Measurements from ENCODE around the gene NRXN3.

Gene NRXN3

DNA sequence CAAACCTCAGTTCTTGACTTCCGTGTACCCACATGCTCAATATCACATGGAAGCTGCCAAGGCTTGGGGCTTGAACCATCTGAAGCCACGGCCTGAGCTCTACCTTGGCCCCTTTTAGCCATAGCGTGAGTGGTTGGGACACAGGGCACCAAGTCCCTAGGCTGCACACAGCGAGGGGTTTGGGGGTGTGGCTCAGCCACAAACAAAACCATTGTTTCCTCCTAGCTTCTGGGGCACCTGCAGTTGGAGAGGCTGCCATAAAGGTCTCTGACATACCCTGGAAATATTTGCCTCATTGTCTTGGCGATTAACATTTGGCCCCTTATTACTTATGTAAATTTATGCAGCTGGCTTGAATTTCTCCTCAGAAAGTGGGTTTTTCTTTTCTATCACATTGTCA lies 628.6 kb downstream of the NRXN3 start:
- no peak for DNase-seq (ENCODE audit: low read depth in 2 of 2)

DNA sequence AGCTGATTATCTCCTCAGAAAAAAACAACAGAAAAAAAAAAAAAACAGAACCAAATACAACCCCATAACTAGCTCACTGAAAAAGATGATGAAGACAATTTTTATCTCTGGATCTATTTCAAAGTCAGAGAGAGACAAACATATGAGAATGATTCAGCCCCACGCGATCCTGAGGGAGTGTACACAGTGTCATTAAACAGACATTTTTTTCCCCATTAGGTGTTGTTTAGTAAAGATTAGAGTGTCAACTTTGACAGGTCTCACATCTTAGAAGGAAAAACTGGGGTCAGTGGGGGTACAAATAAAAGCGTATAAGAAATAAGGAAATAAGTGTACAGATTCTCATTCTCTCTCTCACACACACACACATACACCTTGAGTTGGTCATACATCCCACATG lies 635.4 kb downstream of the NRXN3 start:
- DNase-seq (ENCODE audit: low read depth in 2 of 2), result no peak

DNA sequence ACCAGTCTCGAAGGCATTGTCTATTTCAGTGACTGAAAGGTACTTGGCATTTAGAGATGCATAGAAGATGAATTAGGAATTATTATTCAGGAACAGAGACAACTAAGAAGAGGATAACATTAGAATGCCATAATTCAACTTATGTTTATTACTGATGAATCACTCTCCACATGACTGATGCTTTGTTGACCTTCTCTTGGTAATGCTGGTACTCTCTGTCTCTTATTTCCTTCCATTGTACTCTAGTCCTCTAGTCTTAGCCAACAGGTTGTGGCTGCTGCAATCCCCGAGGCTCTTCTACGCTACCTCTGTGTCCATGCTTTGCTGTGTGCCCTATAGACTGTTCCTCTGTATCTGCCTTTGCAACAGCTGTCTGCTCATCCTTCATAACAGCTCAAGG lies 652.9 kb downstream of the NRXN3 start:
- no peak for DNase-seq (ENCODE audit: low read depth in 2 of 2)

DNA sequence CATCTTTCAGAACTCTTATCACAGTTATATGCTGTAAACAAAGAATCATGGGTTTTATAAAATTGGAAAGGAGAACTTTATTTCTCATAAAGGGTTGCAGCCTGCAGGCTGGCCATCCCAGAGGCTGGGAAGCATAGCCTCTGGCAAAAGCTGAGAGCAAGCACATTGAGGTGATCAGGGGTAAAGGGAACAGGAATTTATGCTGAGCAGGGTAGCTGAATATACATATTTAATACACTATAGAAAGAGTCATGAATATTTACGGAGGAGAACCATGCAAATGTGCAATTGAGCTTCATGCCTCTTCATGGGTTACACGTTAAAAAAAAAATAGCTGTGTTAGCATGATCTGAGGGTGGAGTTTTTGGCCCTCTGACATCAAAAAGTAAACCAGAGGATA lies 653.3 kb downstream of the NRXN3 start:
- no peak for DNase-seq (ENCODE audit: low read depth in 2 of 2)

- no peak for DNase-seq (ENCODE audit: low read depth in 2 of 2)
Observed at GRCh38 chr14:78829274-78829673, 659.1 kb downstream of the NRXN3 start.

GRCh38 chr14:78834766-78835451 lies 664.7 kb downstream of the NRXN3 start:
- DNase-seq (ENCODE audit: low read depth in 2 of 2), result no peak

DNA sequence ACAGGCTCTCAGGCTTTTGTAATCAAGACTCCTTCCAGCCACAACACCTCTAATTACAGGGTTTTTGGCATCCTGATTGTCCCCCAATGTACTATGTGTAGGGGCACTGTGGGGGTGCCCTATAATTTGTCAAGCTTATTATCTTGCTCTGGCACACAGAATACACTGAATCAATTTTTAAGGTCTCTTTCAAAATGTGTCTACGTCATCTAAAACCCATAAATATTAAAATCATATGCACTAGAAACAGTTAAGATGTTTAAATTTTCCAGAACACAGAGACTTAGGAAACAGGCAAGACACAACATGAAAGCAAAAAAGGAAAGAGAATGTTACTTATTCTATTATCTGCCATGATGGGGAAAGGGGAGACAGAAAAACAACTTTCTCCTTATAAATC lies 665.7 kb downstream of the NRXN3 start:
- DNase-seq (ENCODE audit: low read depth in 2 of 2), result no peak

DNA sequence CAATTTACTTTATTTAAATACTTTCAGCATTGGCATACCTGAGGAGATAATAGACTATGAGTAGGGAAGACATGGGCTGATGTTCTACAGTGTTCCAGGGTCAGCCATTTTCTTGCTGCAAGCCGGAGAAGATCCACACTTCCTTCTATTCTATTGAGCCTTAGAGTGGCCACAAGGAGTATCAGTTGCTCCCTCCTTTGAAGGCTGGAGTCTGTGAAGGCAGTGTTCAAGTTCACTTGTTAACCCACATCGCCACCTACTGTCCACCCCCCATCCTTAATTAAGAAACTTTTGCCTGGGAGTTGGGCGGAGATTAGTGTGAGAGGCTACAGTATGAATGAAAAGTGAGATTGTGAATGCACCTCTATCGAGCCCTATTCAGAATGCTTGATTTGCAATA lies 666.6 kb downstream of the NRXN3 start:
- no peak for DNase-seq (ENCODE audit: low read depth in 2 of 2)

DNA sequence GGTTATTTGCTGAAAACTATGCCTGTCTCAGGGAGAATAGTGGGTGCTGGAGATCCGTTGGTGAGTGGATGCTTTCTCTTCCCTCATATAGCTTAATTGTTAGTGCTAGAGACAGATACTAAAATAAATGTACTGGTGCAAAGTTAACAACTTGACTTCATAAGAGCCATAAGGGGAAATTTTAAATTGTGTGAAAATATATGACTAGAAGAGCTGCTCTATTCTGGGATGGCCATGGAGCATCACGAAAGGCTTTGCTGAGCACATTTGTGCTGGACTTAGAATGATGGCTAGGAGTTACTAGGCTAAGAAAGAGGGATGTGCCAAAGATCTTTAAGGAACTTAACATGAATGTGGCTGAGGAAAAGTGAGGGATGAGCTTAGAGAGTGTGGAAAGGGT lies 668.8 kb downstream of the NRXN3 start:
- DNase-seq (ENCODE audit: low read depth in 2 of 2), result no peak

GRCh38 chr14:78840898-78841297 lies 670.7 kb downstream of the NRXN3 start:
- DNase-seq (ENCODE audit: low read depth in 2 of 2), result no peak

GRCh38 chr14:78847801-78848200 lies 677.6 kb downstream of the NRXN3 start:
- DNase-seq (ENCODE audit: low read depth in 2 of 2), result no peak

- no peak for DNase-seq (ENCODE audit: low read depth in 2 of 2)
Observed at GRCh38 chr14:78848234-78848820, 678.2 kb downstream of the NRXN3 start.

DNA sequence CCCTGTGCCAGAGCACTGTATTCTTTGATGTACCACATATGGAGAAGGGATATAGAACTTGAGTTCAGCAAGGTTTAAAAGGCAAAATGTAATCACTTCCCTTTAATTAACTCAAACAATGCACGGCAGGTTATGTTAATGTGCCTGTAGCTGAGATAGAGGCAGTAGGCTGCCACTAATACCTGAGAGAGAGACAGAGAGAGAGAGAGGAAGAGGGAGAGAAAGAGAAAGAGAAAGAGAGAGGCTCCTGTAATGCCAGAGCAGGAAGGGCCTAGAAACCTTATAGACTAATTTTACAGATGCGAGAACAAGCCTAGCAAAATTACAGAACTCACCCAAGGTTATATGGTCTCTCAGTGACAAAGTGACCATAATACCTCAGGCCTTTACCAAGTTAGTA lies 679.8 kb downstream of the NRXN3 start:
- DNase-seq (ENCODE audit: low read depth in 2 of 2), result no peak

DNA sequence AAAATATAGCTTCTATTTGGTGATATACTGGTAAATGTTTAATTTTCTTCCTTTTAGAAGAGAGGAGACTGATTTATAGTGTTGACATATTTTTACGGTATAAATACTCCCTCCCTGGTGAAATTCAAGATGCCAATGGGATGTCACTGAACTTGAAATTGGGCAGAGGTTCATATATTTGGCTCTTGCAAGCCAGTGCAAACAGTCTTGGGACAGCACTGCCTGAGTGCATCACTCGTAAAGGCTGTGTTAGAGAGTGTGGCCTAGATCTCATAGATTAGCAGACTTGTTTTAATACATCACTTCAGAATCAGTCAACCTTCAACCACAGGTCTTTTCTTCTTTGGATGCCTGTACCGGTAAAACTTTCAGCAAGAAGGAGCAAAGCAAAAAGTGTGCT lies 681.0 kb downstream of the NRXN3 start:
- DNase-seq (ENCODE audit: low read depth in 2 of 2), result no peak

DNA sequence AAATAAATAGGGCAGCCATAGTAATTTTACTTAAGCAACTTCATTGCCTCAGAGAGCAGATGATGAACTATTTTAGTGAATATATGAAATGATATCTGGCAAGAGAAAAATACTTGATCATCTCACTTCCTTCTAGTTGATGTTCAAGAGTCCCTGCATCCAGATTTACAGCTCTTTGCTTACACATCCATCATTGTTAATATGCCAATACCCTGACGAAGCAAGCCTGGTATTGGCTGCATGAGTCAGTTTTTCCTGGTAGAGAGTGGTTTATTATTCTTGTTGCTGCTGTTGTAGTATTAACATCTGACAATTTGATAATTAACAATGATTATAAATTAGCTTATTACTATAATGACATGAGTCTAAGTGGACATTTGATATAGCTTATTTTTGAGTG lies 681.9 kb downstream of the NRXN3 start:
- DNase-seq (ENCODE audit: low read depth in 2 of 2), result no peak

- DNase-seq (ENCODE audit: low read depth in 2 of 2), result no peak
Observed at GRCh38 chr14:78857974-78858373, 687.8 kb downstream of the NRXN3 start.

- DNase-seq (ENCODE audit: low read depth in 2 of 2), result no peak
Observed at GRCh38 chr14:78863143-78863542, 693.0 kb downstream of the NRXN3 start.

- no peak for DNase-seq (ENCODE audit: low read depth in 2 of 2)
Observed at GRCh38 chr14:78872837-78873236, 702.7 kb downstream of the NRXN3 start.

GRCh38 chr14:78873581-78873980 lies 703.4 kb downstream of the NRXN3 start:
- DNase-seq (ENCODE audit: low read depth in 2 of 2), result no peak

GRCh38 chr14:78875049-78875448 lies 704.9 kb downstream of the NRXN3 start:
- no peak for DNase-seq (ENCODE audit: low read depth in 2 of 2)

GRCh38 chr14:78885884-78886283 lies 715.7 kb downstream of the NRXN3 start:
- DNase-seq (ENCODE audit: low read depth in 2 of 2), result no peak

GRCh38 chr14:78897443-78897842 lies 727.3 kb downstream of the NRXN3 start:
- no peak for DNase-seq (ENCODE audit: low read depth in 2 of 2)

DNA sequence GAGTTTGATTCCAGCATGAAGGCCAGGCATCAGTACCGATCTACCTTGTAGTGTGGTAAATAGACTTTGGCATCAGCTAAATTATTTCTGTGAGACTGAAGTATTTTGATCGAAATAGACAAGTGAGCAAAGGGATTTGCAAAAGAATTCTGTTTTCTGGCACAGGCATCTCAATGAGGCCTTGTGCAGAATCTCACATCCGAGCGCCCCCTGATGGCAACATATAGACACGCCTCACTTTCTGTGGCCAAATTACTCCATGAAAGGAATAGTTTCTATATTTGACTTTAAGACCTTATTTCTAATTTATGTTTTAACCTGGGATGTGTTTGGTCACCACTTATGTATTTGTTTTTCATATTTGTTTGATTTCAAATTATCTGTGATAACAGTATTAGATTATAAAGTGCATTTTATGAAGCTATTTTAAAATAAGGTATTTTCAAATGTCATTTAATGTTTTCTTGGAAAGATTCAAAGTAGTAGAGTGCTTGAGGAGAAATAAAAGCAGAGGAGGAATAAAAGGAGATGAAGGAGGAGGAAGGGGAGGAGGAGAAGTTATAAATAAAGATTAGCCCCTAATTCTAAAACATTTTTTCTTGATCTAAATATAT lies 731.9 kb downstream of the NRXN3 start:
- no peak for DNase-seq (ENCODE audit: low read depth in 2 of 2)

DNA sequence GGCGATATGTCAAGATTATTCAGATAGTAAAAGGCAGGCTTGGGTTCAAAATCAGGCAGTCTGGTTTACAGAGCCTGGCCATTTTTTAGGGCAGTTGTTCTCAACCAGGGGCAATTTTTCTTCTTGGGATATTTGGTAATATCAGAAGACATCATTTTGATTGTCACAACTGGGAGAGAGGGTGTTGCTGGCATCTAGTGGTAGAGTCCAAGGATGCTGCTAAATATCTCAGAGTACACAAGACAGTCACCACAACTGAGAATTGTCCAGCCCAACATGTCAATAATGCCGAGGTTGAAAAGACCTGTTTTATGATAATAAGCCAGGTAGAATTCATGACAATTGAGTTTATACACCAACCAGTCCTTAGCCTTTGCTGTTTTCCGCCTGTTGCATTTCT lies 733.9 kb downstream of the NRXN3 start:
- DNase-seq (ENCODE audit: low read depth in 2 of 2), result no peak
